Right renal cortex interstitium (tissue), 3 donors: ENCODE data around the gene DSP. TPM values are rescaled to one million over a fixed set of nuclear protein-coding genes. Genes with fewer than 3 reads are reported as not detected.

Experiments
- DNase-seq, 3 donors: peaks; one replicate each; pipeline ENCODE4 v3.0.0-alpha.2; 2013; ENCODE audit warnings: low read depth in 3 of 3, low spot score in 2 of 3
- polyA plus RNA-seq, 3 donors: library from polyadenylated mRNA; unstranded; fragments of 120-200 nt; gene quantifications; one replicate each; pipeline ENCODE4 v1.2.1, GENCODE V29; 2013; ENCODE audit not compliant: insufficient read length in 3 of 3

Gene DSP
- polyA plus RNA-seq, 3 donors = 64.8 to 88.6 (median 85.6) TPM

GRCh38 chr6:7633361-7633760, 91.9 kb downstream of the DSP start:
- no peak for DNase-seq

DNA sequence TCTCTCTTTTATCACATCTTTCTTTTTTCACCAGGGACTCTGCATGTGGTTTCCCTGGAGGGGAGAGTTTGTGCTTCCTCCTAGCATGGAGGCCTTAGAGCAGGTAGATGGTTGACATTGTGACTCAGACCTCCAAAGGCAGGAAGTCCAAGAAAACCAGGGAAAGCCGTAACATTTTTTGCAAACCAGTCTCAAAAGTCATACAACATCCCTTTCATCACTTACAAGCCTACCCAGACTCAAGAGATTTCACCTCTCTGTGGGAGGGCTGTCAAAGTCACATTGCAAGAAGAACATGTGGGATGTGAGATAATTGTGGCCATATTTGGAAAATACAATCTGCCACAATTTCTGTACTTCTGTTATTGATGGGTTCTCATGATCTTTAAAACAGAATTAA, 94.7 kb downstream of the DSP start:
- DNase-seq = no peak

Other genes with a start within 250 kb of the DSP start
- gene SSR1, start 228.5 kb upstream of the DSP start, polyA plus RNA-seq = 100 to 1,000 TPM; 129 to 141 (median 141) TPM
- under 1 TPM in 2 of 3 donors, not detected in 1; 0.07 to 0.24 TPM for gene CAGE1, start 151.9 kb upstream of the DSP start, polyA plus RNA-seq
- gene RIOK1, start 151.9 kb upstream of the DSP start, polyA plus RNA-seq = 10 to 100 TPM; 30.1 to 34.8 (median 31.7) TPM
- 10 to 100 TPM; 18.3 to 20.9 (median 18.7) TPM for gene SNRNP48, start 48.5 kb downstream of the DSP start, polyA plus RNA-seq
- 1 to 10 TPM; 7.0 to 7.9 (median 7.5) TPM for gene BMP6, start 184.4 kb downstream of the DSP start, polyA plus RNA-seq